HG03521 (cell line): ENCODE measurements around the gene PNLDC1.
"Not testable (repeated sequence)": the region's sequence is repeated elsewhere in the genome, so short reads cannot be mapped to it uniquely, and the experiment has no call there.

Experiments used
- ATAC-seq: cut with Tn5 transposase; IDR thresholded peaks from one replicate; pipeline ENCODE4 v1.9.1; 2021; ENCODE audit warnings: mild to moderate bottlenecking, moderate library complexity; ENCODE audit not compliant: unreplicated experiment

The PNLDC1 gene

GRCh38 chr6:159842035-159842434 is 42.0 kb downstream of the PNLDC1 start:
- ATAC-seq: no peak

GRCh38 chr6:159844737-159845645 is 44.9 kb downstream of the PNLDC1 start:
- ATAC-seq: no peak

- ATAC-seq: not testable (repeated sequence)
Observed at GRCh38 chr6:159848552-159848951, 48.5 kb downstream of the PNLDC1 start.

- ATAC-seq: not testable (repeated sequence)
Observed at GRCh38 chr6:159849851-159850250, 49.8 kb downstream of the PNLDC1 start.

GRCh38 chr6:159852877-159853276 is 52.8 kb downstream of the PNLDC1 start:
- ATAC-seq: no peak

- ATAC-seq: no peak
Observed at GRCh38 chr6:159853754-159854153, 53.7 kb downstream of the PNLDC1 start.

GRCh38 chr6:159854959-159855358 is 54.9 kb downstream of the PNLDC1 start:
- no peak for ATAC-seq

GRCh38 chr6:159858259-159858658 is 58.2 kb downstream of the PNLDC1 start:
- no peak for ATAC-seq

- ATAC-seq: no peak
Observed at GRCh38 chr6:159860482-159860881, 60.4 kb downstream of the PNLDC1 start.

GRCh38 chr6:159862103-159862502 is 62.0 kb downstream of the PNLDC1 start:
- no peak for ATAC-seq

- ATAC-seq: not testable (repeated sequence)
Observed at GRCh38 chr6:159863341-159863740, 63.3 kb downstream of the PNLDC1 start.

- ATAC-seq: no peak
Observed at GRCh38 chr6:159865226-159865920, 65.3 kb downstream of the PNLDC1 start.

- no peak for ATAC-seq
Observed at GRCh38 chr6:159866286-159867247, 66.5 kb downstream of the PNLDC1 start.
